ENCODE results near the gene TTC39A. TPM values are rescaled to one million over a fixed set of nuclear protein-coding genes. Genes with fewer than 3 reads are reported as not detected.

Gene TTC39A
- polyA plus RNA-seq, 1 donor (not counting 4 experiments of a cell fraction or from before 2014, with no cell fraction given), result 1.4 TPM

GRCh38 chr1:51265618-51266017, 64.7 kb downstream of the TTC39A start:
- Histone ChIP-seq H3K36me3 (ENCODE audit: control insufficient read depth in 2 of 2, extremely low read depth in 1 of 2, insufficient read depth in 2 of 2, low read length in 2 of 2) (peaks cover 0 to 3% of the 10 kb centered on the region in 2 experiments), H2AFZ (ENCODE audit: control insufficient read depth, low read length) (no peak overlapping the region), H3K4me3 (ENCODE audit: control insufficient read depth in 2 of 3, extremely low read depth in 1 of 3, insufficient read depth in 2 of 3, low read depth in 1 of 3, low read length in 3 of 3) (no peak overlapping the region), H4K20me1 (ENCODE audit: control insufficient read depth, extremely low read depth, insufficient read depth, low read length) (no peaks in the 10 kb centered on the region), H3K27ac (ENCODE audit: control insufficient read depth, insufficient read depth, low read length) (no peak overlapping the region), H3K79me2 (ENCODE audit: control insufficient read depth, insufficient read depth, low read length) (peaks cover 64% of the 10 kb centered on the region), H3K9me3 (ENCODE audit: control insufficient read depth, low read depth, low read length) (no peaks in the 10 kb centered on the region), H3K4me2 (ENCODE audit: control insufficient read depth, extremely low read depth, insufficient read depth, low read depth, low read length) (no peak overlapping the region), H3K4me1 (ENCODE audit: control insufficient read depth, extremely low read depth, insufficient read depth, low read length) (peaks cover 64% of the 10 kb centered on the region), H3K9ac (ENCODE audit: control insufficient read depth, extremely low read depth, insufficient read depth, low read length) (no peak overlapping the region), H3K27me3 (ENCODE audit: control insufficient read depth, extremely low read depth, insufficient read depth, low read length) (no peaks in the 10 kb centered on the region), H3K9me1 (ENCODE audit: control insufficient read depth, extremely low read depth, insufficient read depth, low read length) (no peaks in the 10 kb centered on the region)
- TF ChIP-seq EZH2 (IDR thresholded peaks at IDR 0.05; ENCODE audit: low read length), result no peak
- no peak for TF ChIP-seq CTCF (optimal IDR thresholded peaks at IDR 0.05 in 1 of 3, IDR thresholded peaks at IDR 0.05 in 1 of 3, conservative IDR thresholded peaks at IDR 0.05 in 1 of 3; ENCODE audit: extremely low read depth in 1 of 3, insufficient read depth in 2 of 3, low read length in 3 of 3)
- dilution Hi-C loops (cut with MboI; ENCODE audit: extremely low pct_ligation_motif_present, low sequenced_read_pairs), result no loop called here
- DNase-seq (ENCODE audit: low read depth, low spot score), result no peak
- no peak for FAIRE-seq

GRCh38 chr1:51264451-51264850, 65.9 kb downstream of the TTC39A start:
- H3K4me2 ChIP-seq (ENCODE audit: control insufficient read depth, extremely low read depth, insufficient read depth, low read depth, low read length), result peak overlapping the region; percentile 16
- peak; percentile 77 for FAIRE-seq

More at GRCh38 chr1:51264451-51264850, 65.9 kb downstream of the TTC39A start:
- no peaks in the 10 kb centered on the region for H3K9me3 ChIP-seq (ENCODE audit: control insufficient read depth, low read depth, low read length)
- dilution Hi-C loops (cut with MboI; ENCODE audit: extremely low pct_ligation_motif_present, low sequenced_read_pairs), result no loop called here
- TF ChIP-seq EZH2 (IDR thresholded peaks at IDR 0.05; ENCODE audit: low read length), result no peak
- TF ChIP-seq CTCF (optimal IDR thresholded peaks at IDR 0.05 in 1 of 3, IDR thresholded peaks at IDR 0.05 in 1 of 3, conservative IDR thresholded peaks at IDR 0.05 in 1 of 3; ENCODE audit: extremely low read depth in 1 of 3, insufficient read depth in 2 of 3, low read length in 3 of 3), result no peak
- peaks cover 68% of the 10 kb centered on the region for H3K4me1 ChIP-seq (ENCODE audit: control insufficient read depth, extremely low read depth, insufficient read depth, low read length)
- H2AFZ ChIP-seq (ENCODE audit: control insufficient read depth, low read length), result no peak overlapping the region
- H3K79me2 ChIP-seq (ENCODE audit: control insufficient read depth, insufficient read depth, low read length), result peaks cover 73% of the 10 kb centered on the region
- H3K36me3 ChIP-seq (ENCODE audit: control insufficient read depth in 2 of 2, extremely low read depth in 1 of 2, insufficient read depth in 2 of 2, low read length in 2 of 2), result peaks cover 0 to 3% of the 10 kb centered on the region in 2 experiments
- DNase-seq (ENCODE audit: low read depth, low spot score), result peak; percentile 38
- H4K20me1 ChIP-seq (ENCODE audit: control insufficient read depth, extremely low read depth, insufficient read depth, low read length), result no peaks in the 10 kb centered on the region
- H3K27ac ChIP-seq (ENCODE audit: control insufficient read depth, insufficient read depth, low read length), result peak overlapping the region; percentile 36
- H3K27me3 ChIP-seq (ENCODE audit: control insufficient read depth, extremely low read depth, insufficient read depth, low read length), result no peaks in the 10 kb centered on the region
- no peaks in the 10 kb centered on the region for H3K9me1 ChIP-seq (ENCODE audit: control insufficient read depth, extremely low read depth, insufficient read depth, low read length)
- H3K4me3 ChIP-seq (ENCODE audit: control insufficient read depth in 2 of 3, extremely low read depth in 1 of 3, insufficient read depth in 2 of 3, low read depth in 1 of 3, low read length in 3 of 3), result no peak overlapping the region
- H3K9ac ChIP-seq (ENCODE audit: control insufficient read depth, extremely low read depth, insufficient read depth, low read length), result no peak overlapping the region

Measured in keratinocyte (primary cell).